ENCODE data around the gene VPS37B.
"Not testable (repeated sequence)": the region's sequence is repeated elsewhere in the genome, so short reads cannot be mapped to it uniquely, and the experiment has no call there.

The VPS37B gene

GRCh38 chr12:122895704-122896636, at the start of gene VPS37B:
Gene VPS37B (minus strand): TSS chr12:122896124. CDS start chr12:122896062, 62 bp downstream.
- peak; percentile 97 for DNase-seq (ENCODE audit: low spot score)

GRCh38 chr12:122944605-122945592, 49.0 kb upstream of the VPS37B start:
- DNase-seq (ENCODE audit: low spot score): no peak

GRCh38 chr12:122943196-122943595, 47.3 kb upstream of the VPS37B start:
- no peak for DNase-seq (ENCODE audit: low spot score)

GRCh38 chr12:122942637-122943036, 46.7 kb upstream of the VPS37B start:
- DNase-seq (ENCODE audit: low spot score): no peak

- not testable (repeated sequence) for DNase-seq (ENCODE audit: low spot score)
These were observed 45.4 kb upstream of the VPS37B start for GRCh38 chr12:122941351-122941750.

- DNase-seq (ENCODE audit: low spot score): no peak
These were observed 43.2 kb upstream of the VPS37B start for GRCh38 chr12:122939125-122939524.

- DNase-seq (ENCODE audit: low spot score): peak; percentile 2
These were observed 41.7 kb upstream of the VPS37B start for GRCh38 chr12:122937622-122938091.

GRCh38 chr12:122935318-122935717, 39.4 kb upstream of the VPS37B start:
- DNase-seq (ENCODE audit: low spot score): peak; percentile 1

- no peak for DNase-seq (ENCODE audit: low spot score)
These were observed 38.8 kb upstream of the VPS37B start for GRCh38 chr12:122934722-122935121.

GRCh38 chr12:122932207-122932606, 36.3 kb upstream of the VPS37B start:
- no peak for DNase-seq (ENCODE audit: low spot score)

- DNase-seq (ENCODE audit: low spot score): no peak
These were observed 33.9 kb upstream of the VPS37B start for GRCh38 chr12:122929812-122930211.

GRCh38 chr12:122929148-122929538, 33.2 kb upstream of the VPS37B start:
- no peak for DNase-seq (ENCODE audit: low spot score)

- no peak for DNase-seq (ENCODE audit: low spot score)
These were observed 32.7 kb upstream of the VPS37B start for GRCh38 chr12:122928404-122929147.

- DNase-seq (ENCODE audit: low spot score): no peak
These were observed 32.0 kb upstream of the VPS37B start for GRCh38 chr12:122927756-122928403.

- no peak for DNase-seq (ENCODE audit: low spot score)
These were observed 26.0 kb upstream of the VPS37B start for GRCh38 chr12:122921917-122922316.

- DNase-seq (ENCODE audit: low spot score): no peak
These were observed 24.8 kb upstream of the VPS37B start for GRCh38 chr12:122920687-122921086.

- no peak for DNase-seq (ENCODE audit: low spot score)
These were observed 22.9 kb upstream of the VPS37B start for GRCh38 chr12:122918827-122919226.

GRCh38 chr12:122917507-122918121, 21.7 kb upstream of the VPS37B start:
- peak; percentile 27 for DNase-seq (ENCODE audit: low spot score)

- DNase-seq (ENCODE audit: low spot score): no peak
These were observed 13.7 kb upstream of the VPS37B start for GRCh38 chr12:122909442-122910288.

- no peak for DNase-seq (ENCODE audit: low spot score)
These were observed 13.0 kb upstream of the VPS37B start for GRCh38 chr12:122908915-122909314.
